A673 (cell line): Measurements from ENCODE around the gene GGNBP2. TPM values are rescaled to one million over a fixed set of nuclear protein-coding genes. Genes with fewer than 3 reads are reported as not detected.

Experiments used
- BruUV-seq: library from RNA; stranded (reverse); fragments of 400-500 nt; replicated peaks from 2 replicates; lab custom pipeline; 2021; lab: Mats Ljungman, UMichigan
- CTCF ChIA-PET: fragments of 300-600 bp; sonication (Branson Sonifier 250); formaldehyde crosslinking; loops from one replicate; lab custom pipeline; 2022; ENCODE audit warnings: antibody characterized with exemption; lab: Charles Lee
- POLR2A ChIA-PET: fragments of 300-600 bp; sonication (Branson Sonifier 250); formaldehyde crosslinking; loops from one replicate; lab custom pipeline; 2022; ENCODE audit warnings: antibody characterized with exemption; ENCODE audit not compliant: low non-redundant PET; lab: Charles Lee
- DNase-seq: peaks from one replicate; pipeline ENCODE4 v3.0.0-alpha.2; 2015; ENCODE audit warnings: low spot score
- H3K27ac ChIP-seq: fragments of 200-600 bp; sonication (generic); 2 replicates; pipeline ENCODE4 v1.5.1; 2016; ENCODE audit warnings: mixed run types, low read depth, mild to moderate bottlenecking, mixed read lengths, antibody characterized with exemption, low read length; ENCODE audit not compliant: poor library complexity, severe bottlenecking
- H3K27me3 ChIP-seq: fragments of 200-600 bp; sonication (generic); replicated peaks from 2 replicates; pipeline ENCODE4 v1.6.1; 2017; ENCODE audit warnings: mixed run types, low read depth, mild to moderate bottlenecking, mixed read lengths, antibody characterized with exemption, low read length; ENCODE audit not compliant: insufficient read depth, poor library complexity
- H3K36me3 ChIP-seq: fragments of 200-600 bp; sonication (generic); 2 replicates; pipeline ENCODE4 v1.6.1; 2016; ENCODE audit warnings: mixed run types, mild to moderate bottlenecking, mixed read lengths, antibody characterized with exemption, low read length; ENCODE audit not compliant: insufficient read depth, poor library complexity, severe bottlenecking
- H3K4me1 ChIP-seq: fragments of 200-600 bp; sonication (generic); 2 replicates; pipeline ENCODE4 v1.6.1; 2017; ENCODE audit warnings: mixed run types, mild to moderate bottlenecking, mixed read lengths, antibody characterized with exemption, low read length; ENCODE audit not compliant: insufficient read depth, poor library complexity, severe bottlenecking
- H3K4me3 ChIP-seq: fragments of 200-600 bp; sonication (generic); 2 replicates; pipeline ENCODE4 v1.5.1; 2016; ENCODE audit warnings: low read depth, mixed run types, mild to moderate bottlenecking, mixed read lengths, low read length; ENCODE audit not compliant: poor library complexity, severe bottlenecking
- H3K9me3 ChIP-seq: fragments of 200-600 bp; sonication (generic); 2 replicates; pipeline ENCODE4 v1.6.1; 2016; ENCODE audit warnings: mixed run types, low read depth, mild to moderate bottlenecking, mixed read lengths, antibody characterized with exemption, low read length; ENCODE audit not compliant: poor library complexity, severe bottlenecking
- CTCF ChIP-seq: fragments of 300-800, 200-600 bp; sonication (generic); conservative IDR thresholded peaks from 2 replicates; pipeline ENCODE4 v1.5.1; 2017; ENCODE audit warnings: low read depth, mild to moderate bottlenecking, antibody characterized with exemption, low read length, moderate library complexity, mixed read lengths
- EZH2 ChIP-seq: fragments of 200-600 bp; sonication (generic); IDR thresholded peaks from 2 replicates; pipeline ENCODE4 v1.6.1; 2017; ENCODE audit warnings: borderline replicate concordance, low read depth, mild to moderate bottlenecking, mixed read lengths, antibody characterized with exemption, low read length; ENCODE audit not compliant: poor library complexity, severe bottlenecking
- intact Hi-C: fragments of 100-400 bp; cut with micrococcal nuclease; formaldehyde crosslinking; loops from one replicate; pipeline ENCODE4 v1.10.0; 2022; ENCODE audit not compliant: unreplicated experiment
- total RNA-seq: library from RNA; stranded (reverse); gene quantifications from 2 replicates; pipeline ENCODE4 v1.2.3, GENCODE V29; 2021

Gene GGNBP2
- total RNA-seq, 1 experiment from 2014 or later, result 50.4 TPM

GRCh38 chr17:36496018-36496789 is 48.5 kb upstream of the GGNBP2 start:
- DNase-seq, result no peak
- CTCF ChIA-PET, result no interaction called here

DNA sequence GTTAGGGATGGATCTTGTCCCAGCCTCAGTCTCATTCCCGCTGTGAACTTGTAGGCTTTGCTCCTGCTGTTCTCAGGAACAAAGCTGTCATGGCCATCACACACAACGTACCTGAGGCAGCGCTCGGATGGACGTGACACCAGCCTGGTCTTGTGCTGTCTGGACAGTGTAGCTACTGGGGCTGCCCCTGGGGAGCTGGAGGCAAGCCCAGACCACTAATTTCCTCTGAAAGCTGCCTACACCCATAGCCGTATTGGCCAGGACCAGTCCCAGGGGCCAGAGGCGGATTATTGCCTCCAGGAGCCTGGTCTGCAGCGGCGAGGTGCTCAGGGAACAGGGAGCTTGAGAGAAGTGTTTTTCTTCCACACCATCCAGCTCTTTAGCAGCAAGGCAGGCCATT is 46.6 kb upstream of the GGNBP2 start:
- CTCF ChIA-PET, result no interaction called here
- intact Hi-C loops, result no loop called here
- Histone ChIP-seq H3K27me3 (no peaks in the 10 kb centered on the region), H3K36me3 (peaks cover 7% of the 10 kb centered on the region), H3K27ac (no peak overlapping the region), H3K4me1 (no peaks in the 10 kb centered on the region), H3K4me3 (no peak overlapping the region), H3K9me3 (no peaks in the 10 kb centered on the region)
- BruUV-seq, result no TSS peak
- POLR2A ChIA-PET, result interaction anchor here (0.5 kb wide), 1 partner anchor 70 kb away, joined by 3 read pairs; no protein-coding TSS in a partner anchor
- DNase-seq, result no peak
- TF ChIP-seq CTCF (no peak), EZH2 (no peak)

More at GRCh38 chr17:36496018-36496789, 48.5 kb upstream of the GGNBP2 start:
- no TSS peak for BruUV-seq
- POLR2A ChIA-PET, result no interaction called here
- H3K27me3 ChIP-seq, result no peaks in the 10 kb centered on the region
- no peak overlapping the region for H3K4me3 ChIP-seq
- no peak overlapping the region for H3K27ac ChIP-seq
- H3K4me1 ChIP-seq, result no peaks in the 10 kb centered on the region
- no peaks in the 10 kb centered on the region for H3K9me3 ChIP-seq
- intact Hi-C loops, result no loop called here
- H3K36me3 ChIP-seq, result peaks cover 10% of the 10 kb centered on the region
- TF ChIP-seq EZH2 (no peak), CTCF (no peak)

DNA sequence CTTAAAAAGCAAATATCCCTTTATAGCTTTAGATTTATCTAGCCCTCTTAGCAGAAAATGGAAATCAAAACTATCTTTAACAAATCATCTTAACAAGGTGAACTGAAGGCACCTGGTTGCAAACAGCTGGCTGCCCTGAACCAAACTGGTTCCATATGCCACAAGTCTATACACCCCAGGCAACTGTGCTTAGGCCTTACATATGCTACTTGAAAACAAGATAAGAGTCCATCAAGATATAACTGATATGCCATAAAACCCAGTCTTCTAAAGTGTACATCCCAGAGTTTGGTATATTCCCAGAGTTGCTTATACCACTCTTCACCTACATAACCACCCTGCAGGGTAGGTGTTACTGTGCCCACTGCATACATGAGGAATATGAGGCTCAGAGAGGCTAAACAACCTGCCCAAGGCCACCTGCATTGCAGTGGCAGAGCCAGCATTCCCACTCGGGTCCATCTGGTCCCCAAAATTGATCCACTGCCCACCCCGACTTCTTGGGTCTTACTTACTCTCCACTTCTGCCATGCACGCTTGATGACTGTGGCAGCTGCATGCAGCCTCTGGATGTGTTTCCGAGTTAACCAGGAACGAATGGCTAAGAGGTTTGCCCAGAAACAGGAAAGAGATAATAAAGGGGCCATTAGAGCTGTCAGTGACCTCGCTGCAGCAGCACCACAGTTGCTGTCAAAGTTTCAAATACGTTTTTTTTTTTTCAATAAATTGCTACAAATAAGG is 46.0 kb upstream of the GGNBP2 start:
- no peaks in the 10 kb centered on the region for H3K9me3 ChIP-seq
- ChIA-PET POLR2A (no interaction called here), CTCF (no interaction called here)
- no peak for DNase-seq
- no peaks in the 10 kb centered on the region for H3K27me3 ChIP-seq
- peaks cover 7% of the 10 kb centered on the region for H3K36me3 ChIP-seq
- no peak overlapping the region for H3K27ac ChIP-seq
- no peaks in the 10 kb centered on the region for H3K4me1 ChIP-seq
- no TSS peak for BruUV-seq
- H3K4me3 ChIP-seq, result no peak overlapping the region
- intact Hi-C loops, result no loop called here
- no peak for TF ChIP-seq EZH2
- no peak for TF ChIP-seq CTCF
